A673 (cell line): ENCODE data around the gene DAP3.

Experiments
- CTCF ChIP-seq: fragments of 300-800, 200-600 bp; sonication (generic); conservative IDR thresholded peaks from 2 replicates; pipeline ENCODE4 v1.5.1; 2017; ENCODE audit warnings: low read depth, mild to moderate bottlenecking, antibody characterized with exemption, low read length, moderate library complexity, mixed read lengths
- EZH2 ChIP-seq: fragments of 200-600 bp; sonication (generic); IDR thresholded peaks from 2 replicates; pipeline ENCODE4 v1.6.1; 2017; ENCODE audit warnings: borderline replicate concordance, low read depth, mild to moderate bottlenecking, mixed read lengths, antibody characterized with exemption, low read length; ENCODE audit not compliant: poor library complexity, severe bottlenecking

- TF ChIP-seq CTCF (no peak), EZH2 (no peak)
These were observed 71.2 kb downstream of the DAP3 start for GRCh38 chr1:155759966-155760630.
